HL-60 (cell line): ENCODE results near the gene PTPRN2.

Experiments
- CTCF ChIP-seq: IDR thresholded peaks from one replicate; pipeline ENCODE4 v1.5.1; 2011; ENCODE audit warnings: low read length, control low read depth, inconsistent platforms; ENCODE audit not compliant: insufficient read depth
- GABPA ChIP-seq: IDR thresholded peaks from 2 replicates; pipeline ENCODE4 v1.6.1; 2012; ENCODE audit warnings: low read depth
- POLR2AphosphoS5 ChIP-seq: IDR thresholded peaks from 2 replicates; pipeline ENCODE4 v1.6.1; 2012; ENCODE audit warnings: low read depth
- REST ChIP-seq: IDR thresholded peaks from 2 replicates; pipeline ENCODE4 v1.6.1; 2012; ENCODE audit warnings: low read depth; ENCODE audit not compliant: insufficient replicate concordance

DNA sequence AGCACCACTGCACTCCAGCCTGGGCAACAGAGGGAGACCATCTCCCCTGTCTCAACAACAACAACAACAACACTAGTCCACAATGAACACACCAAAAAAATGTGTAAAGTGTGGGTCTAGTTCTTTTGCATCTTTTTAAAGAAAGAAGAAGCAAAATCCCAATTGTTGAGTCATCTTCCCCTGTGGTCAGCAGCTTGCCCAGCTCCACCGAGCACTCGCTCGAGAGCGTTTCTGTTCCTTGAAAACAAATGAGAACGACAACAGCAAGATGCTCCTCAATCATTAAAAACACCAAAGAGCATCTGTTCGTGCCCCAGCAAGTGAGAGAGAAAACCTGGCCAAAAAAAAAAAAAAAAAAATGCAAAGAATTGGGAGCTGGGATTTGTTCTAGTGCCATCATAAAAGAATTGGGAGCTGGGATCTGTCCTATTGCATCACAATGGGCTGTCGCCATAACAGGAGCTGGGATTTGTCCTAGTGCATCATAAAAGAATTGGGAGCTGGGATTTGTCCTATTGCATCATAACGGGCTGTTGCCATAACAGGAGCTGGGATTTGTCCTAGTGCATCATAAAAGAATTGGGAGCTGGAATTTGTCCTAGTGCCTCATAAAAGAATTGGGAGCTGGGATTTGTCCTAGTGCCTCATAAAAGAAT is 118.1 kb downstream of the PTPRN2 start:
- TF ChIP-seq GABPA, result no peak
- no peak for TF ChIP-seq CTCF
- no peak for TF ChIP-seq POLR2AphosphoS5
- TF ChIP-seq REST, result no peak
